NCI-H2029 (cell line): ENCODE results near the gene ZP4.
"Not testable (repeated sequence)": the region's sequence is repeated elsewhere in the genome, so short reads cannot be mapped to it uniquely, and the experiment has no call there.

Source experiments
- DNase-seq: peaks from one replicate; lab custom pipeline; 2025; lab: John Stamatoyannopoulos, UW

ZP4 gene

GRCh38 chr1:237875291-237875690 is 15.4 kb downstream of the ZP4 start:
- no peak for DNase-seq

GRCh38 chr1:237873487-237874211 is 17.1 kb downstream of the ZP4 start:
- no peak for DNase-seq

- DNase-seq = no peak
Observed at GRCh38 chr1:237868817-237869600, 21.7 kb downstream of the ZP4 start.

GRCh38 chr1:237867380-237867888 is 23.3 kb downstream of the ZP4 start:
- no peak for DNase-seq

GRCh38 chr1:237864338-237865244 is 26.1 kb downstream of the ZP4 start:
- DNase-seq = peak; percentile 2

GRCh38 chr1:237863234-237863633 is 27.5 kb downstream of the ZP4 start:
- no peak for DNase-seq

- DNase-seq = no peak
Observed at GRCh38 chr1:237861944-237862343, 28.8 kb downstream of the ZP4 start.

- DNase-seq = no peak
Observed at GRCh38 chr1:237858992-237859391, 31.7 kb downstream of the ZP4 start.

- no peak for DNase-seq
Observed at GRCh38 chr1:237857455-237857854, 33.3 kb downstream of the ZP4 start.

- DNase-seq = no peak
Observed at GRCh38 chr1:237852342-237852741, 38.4 kb downstream of the ZP4 start.

- DNase-seq = peak; percentile 1
Observed at GRCh38 chr1:237851210-237851845, 39.4 kb downstream of the ZP4 start.

GRCh38 chr1:237843516-237843915 is 47.2 kb downstream of the ZP4 start:
- not testable (repeated sequence) for DNase-seq

GRCh38 chr1:237841485-237841884 is 49.2 kb downstream of the ZP4 start:
- no peak for DNase-seq

GRCh38 chr1:237838904-237839534 is 51.7 kb downstream of the ZP4 start:
- DNase-seq = no peak

- DNase-seq = no peak
Observed at GRCh38 chr1:237838320-237838719, 52.4 kb downstream of the ZP4 start.

GRCh38 chr1:237834461-237834860 is 56.3 kb downstream of the ZP4 start:
- no peak for DNase-seq

GRCh38 chr1:237834048-237834447 is 56.7 kb downstream of the ZP4 start:
- DNase-seq = no peak

- DNase-seq = no peak
Observed at GRCh38 chr1:237832858-237833257, 57.9 kb downstream of the ZP4 start.
